Breast epithelium (tissue), 3 donors: Measurements from ENCODE around the gene USP3.

Experiments
- CTCF ChIP-seq, 3 donors: fragments of 450-650 bp; IDR thresholded peaks; one replicate each; pipeline ENCODE4 v1.5.1; 2016 to 2017; ENCODE audit warnings: antibody characterized with exemption in 3 of 3, mild to moderate bottlenecking in 3 of 3, moderate library complexity in 3 of 3
- POLR2A ChIP-seq: fragments of 450-650 bp; IDR thresholded peaks from one replicate; pipeline ENCODE4 v1.6.1; 2016; ENCODE audit warnings: antibody characterized with exemption, mild to moderate bottlenecking, moderate library complexity
- POLR2AphosphoS5 ChIP-seq, 3 donors: sonication (generic); formaldehyde crosslinking; IDR thresholded peaks; one replicate each; pipeline ENCODE4 v1.6.1; 2017; ENCODE audit warnings: antibody characterized with exemption in 3 of 3

- TF ChIP-seq POLR2A = no peak
- no peak for TF ChIP-seq CTCF (IDR thresholded peaks at IDR 0.05)
- no peak for TF ChIP-seq POLR2AphosphoS5 (IDR thresholded peaks at IDR 0.05)
These were observed 12.4 kb upstream of the USP3 start for GRCh38 chr15:63491979-63492378.
